ENCODE results near the gene PODXL2.

The PODXL2 gene

DNA sequence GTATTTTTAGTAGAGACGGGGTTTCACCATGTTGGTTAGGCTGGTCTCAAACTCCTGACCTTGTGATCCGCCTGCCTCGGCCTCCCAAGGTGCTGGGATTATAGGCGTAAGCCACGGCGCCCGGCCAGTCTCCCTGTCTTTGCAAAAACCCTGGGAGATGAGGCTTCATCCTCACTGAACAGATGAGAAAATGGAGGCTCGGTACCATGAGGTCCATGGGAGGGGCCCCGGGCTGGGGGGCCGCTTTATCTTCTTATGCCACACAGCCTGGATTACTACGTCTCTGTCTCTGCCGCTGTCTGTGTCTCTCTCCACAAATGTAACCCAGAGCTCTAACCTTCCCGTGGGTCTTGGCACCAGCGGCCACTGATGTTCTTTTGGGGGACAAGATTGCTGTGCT is 82.9 kb downstream of the PODXL2 start:
- DNase-seq: no peak

DNA sequence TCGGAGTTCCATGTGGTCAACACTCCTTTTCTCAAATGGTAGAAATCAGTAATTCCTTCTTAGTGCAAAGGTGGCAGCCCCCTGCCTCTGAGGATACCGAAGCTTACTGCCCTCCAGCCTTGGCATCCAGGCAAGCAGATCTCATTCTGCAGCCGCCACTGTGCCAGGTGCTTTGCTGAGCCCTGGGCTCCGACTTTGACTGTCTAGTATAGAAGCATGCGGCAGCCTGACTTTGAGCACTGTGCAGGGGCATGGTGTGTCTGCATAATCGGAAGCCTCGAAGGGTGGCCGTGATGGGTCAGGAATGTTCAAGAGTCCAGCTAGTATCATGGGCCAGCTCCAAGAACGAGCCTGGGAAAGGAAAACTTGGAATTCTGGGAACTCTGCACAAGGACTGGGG is 83.5 kb downstream of the PODXL2 start:
- no peak for DNase-seq

- DNase-seq: no peak
Observed at GRCh38 chr3:127712881-127713771, 84.1 kb downstream of the PODXL2 start.

DNA sequence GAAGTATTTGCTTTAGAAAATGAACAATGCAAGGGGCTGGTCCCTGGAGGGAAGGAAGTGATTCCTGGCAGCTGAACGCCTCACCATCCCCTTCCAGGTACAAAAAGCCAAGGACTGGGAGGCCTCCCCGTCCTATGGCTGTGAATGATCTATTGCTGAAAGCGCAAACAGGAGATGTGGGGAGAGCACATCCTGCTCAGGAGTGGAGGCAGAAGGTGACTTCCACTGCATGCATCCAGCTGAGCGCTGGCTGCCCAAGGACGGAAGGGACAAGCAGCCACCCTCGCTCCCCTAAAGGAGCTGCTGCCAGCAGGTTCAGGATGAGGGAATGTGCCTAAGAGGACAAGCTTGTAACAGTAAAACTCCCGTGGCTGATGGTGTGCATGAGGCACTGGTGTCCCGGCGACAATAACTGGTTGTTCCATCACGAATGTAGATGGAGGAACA is 85.2 kb downstream of the PODXL2 start:
- no peak for DNase-seq

DNA sequence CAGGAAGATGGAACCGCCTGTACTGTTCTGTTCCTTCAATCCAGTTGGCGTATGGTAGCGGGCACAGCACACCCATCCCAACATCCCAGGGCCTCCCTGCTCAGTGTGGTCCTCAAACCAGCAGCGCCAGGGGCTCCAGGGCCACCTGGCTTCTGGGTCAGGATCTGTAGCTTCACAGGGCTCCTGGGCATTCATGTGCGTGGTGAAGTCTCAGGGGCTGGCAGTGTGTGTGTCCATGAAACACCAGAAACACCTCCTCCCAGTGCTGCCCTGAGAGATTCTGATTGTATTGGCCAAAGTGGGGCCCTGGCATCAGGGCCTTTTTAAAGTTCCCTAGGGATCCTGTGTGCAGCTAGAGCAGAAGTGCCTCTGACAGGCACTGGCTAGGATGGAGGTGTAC is 85.9 kb downstream of the PODXL2 start:
- no peak for DNase-seq

- DNase-seq: no peak
Observed at GRCh38 chr3:127715532-127715931, 86.5 kb downstream of the PODXL2 start.

- no peak for DNase-seq
Observed at GRCh38 chr3:127716384-127716783, 87.4 kb downstream of the PODXL2 start.

DNA sequence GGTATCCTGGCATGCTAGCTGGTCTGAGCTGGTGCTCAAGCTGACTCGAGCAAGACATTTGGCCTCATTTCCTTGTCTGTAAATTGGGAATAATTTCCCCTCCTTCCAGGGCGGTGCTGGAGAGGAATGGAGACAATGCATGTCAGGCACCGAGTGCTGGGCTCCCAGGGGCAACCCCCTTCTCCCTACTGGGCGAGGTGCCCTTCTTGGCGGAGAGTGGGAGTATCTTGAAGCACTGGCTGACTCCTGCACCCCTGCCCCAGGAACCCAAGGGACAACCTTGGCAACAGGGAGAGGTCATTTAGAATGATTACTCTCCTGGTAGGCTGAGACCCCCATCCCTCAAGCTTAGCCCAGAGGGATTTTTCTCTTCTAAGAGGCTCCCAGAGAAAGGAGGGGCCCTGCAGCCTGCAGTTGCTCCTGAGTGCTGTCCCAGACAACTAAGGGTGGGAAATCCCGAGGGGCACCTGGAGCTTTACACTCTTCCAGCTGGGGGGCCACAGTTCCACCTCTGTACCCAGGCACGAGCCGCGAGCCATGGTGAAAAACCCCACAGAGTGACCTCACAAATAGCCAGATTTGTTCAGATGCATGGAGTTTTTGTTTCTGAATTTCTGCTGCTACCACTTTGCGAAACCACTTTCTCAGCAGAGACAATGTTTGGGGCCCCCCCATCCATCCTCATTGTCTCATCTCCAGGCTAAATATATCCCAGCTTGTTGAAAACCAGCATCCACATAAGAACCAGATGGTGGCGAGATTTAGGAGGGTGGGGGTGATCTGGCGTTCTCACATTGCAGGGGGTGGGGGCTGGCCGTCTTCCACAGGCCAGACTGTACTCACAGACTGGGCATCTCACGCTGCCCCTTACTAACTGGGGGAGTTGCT is 88.6 kb downstream of the PODXL2 start:
- DNase-seq: no peak

DNA sequence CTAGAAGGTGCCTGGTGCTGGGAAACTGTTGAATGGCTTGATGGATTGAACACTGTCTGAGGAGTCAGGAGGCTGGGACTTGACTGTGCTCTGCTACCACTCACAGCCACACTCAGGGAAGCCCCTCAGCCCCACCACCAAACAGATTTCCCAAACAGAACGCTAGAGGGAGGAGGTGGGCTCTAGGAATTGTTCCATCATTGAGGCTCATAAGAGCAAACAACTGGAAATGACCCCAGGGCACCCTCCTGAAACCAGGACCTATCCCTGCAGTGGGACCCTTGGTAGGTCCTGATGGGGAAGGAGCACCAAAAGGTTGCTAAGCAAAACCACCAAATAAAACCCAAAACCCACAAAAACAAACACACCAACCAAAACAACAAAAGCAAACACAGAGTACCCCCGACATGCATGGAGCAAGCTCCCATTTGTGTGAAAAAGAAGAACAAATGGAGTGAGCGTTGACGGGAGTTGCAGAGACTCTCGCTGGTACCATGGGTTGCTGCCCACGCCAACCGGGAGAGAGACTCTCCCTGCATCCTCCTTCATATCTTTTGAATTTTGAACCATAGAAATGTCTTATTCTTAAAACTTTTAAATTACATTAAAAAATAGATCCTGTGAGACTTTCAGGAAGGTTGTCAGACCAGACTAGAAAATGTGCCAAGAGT is 89.4 kb downstream of the PODXL2 start:
- DNase-seq: no peak

- no peak for DNase-seq
Observed at GRCh38 chr3:127718916-127719290, 89.9 kb downstream of the PODXL2 start.

DNA sequence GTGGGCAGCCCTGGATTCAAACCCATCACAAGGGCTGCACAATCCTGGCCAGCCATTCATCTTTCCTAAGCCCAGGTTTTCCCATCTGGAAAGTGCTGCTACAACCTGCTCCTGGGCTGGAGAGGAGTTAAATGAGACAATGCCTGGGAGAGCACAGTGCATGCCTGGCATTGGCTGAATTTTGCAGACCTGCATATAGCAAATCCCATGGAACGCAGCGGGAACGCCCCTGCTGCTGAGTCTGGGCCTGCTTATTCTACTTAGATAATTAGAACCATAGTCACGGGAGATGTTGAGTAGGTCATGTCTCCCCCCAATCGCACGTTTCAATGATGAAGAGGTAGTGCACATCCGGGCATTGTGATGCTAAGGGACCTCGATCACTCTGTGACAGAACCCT is 90.4 kb downstream of the PODXL2 start:
- DNase-seq: no peak

DNA sequence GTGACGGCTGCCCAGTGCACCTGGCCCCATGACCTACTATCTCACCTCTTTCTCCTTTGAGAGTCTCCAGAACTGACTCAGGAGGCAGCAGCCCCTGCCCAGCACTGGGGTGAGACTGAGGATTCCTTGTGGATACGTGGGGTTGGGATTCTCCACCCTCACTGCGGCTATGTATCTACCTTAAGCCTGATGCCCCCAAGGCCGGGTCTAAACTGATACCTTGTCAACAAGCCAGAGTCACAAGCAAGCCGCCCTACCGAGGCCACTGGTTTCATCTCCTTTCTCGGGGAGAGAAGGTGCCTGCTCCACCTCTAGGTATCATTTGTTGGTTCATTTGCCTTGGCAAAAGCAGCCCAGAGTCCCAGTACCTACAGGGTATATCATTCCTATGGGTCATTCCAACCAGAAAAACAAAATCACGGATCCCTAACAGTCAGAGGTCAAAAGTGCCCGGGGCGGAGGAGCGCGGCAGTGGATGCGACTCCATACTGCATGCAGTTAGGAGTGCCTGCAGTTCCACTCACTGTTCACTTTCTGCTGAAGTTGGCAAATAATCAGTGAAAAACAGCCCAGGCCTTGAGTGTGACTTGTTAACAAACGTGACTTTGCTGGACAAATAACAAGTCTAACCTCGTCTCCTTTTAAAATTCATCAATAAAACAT is 91.3 kb downstream of the PODXL2 start:
- no peak for DNase-seq

- DNase-seq: no peak
Observed at GRCh38 chr3:127720985-127721935, 92.3 kb downstream of the PODXL2 start.

DNA sequence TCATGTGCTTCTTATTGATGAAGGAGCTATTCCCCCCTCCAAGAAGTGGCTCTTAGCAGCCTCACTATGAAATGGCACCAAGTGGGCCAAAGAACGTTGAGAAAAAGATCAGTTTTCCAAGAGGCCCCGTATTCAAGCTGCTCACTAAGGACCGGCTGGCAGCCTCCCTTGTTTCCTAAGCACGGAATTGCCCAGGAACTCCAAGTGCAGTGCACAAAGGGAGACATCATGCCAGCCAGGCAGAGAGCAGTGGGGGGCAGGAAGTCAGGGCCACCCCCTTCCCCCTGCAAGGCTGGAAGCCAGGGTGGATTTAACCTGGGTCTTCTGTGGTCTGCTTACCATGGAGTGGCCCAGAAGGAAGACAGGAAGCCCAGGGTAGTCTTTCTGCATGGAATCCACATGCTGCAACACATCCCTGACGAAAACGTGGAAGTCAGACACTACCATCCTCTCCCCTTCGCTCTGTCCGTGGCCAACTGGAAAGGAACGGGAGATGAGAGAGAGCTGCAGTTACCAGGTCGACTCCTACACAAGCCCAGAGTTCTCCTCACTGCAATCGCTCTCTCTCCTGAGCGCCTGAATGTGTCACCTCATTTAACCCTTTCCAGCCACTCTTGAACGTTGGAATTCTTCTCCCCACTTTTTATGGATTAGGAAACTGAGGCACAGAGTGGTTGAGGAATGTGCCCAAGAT is 93.3 kb downstream of the PODXL2 start:
- no peak for DNase-seq

All from NK-92 treated with Interleukin-12 subunit alpha and Interleukin-12 subunit beta, amount 100 ng/mL, for 24 hours (cell line).